Stimulated activated CD4-positive, alpha-beta T cell treated with anti-CD3 and anti-CD28 coated beads, Interleukin-1b, Interleukin-23, amount 100 ng/mL, for 4 hours (primary cell): Measurements from ENCODE around the gene TM6SF1.
"Not testable (repeated sequence)": the region's sequence is repeated elsewhere in the genome, so short reads cannot be mapped to it uniquely, and the experiment has no call there.

Source experiments
- DNase-seq, 2 donors: peaks; one replicate each; pipeline ENCODE4 v3.0.0-alpha.2; 2020; ENCODE audit warnings: low read depth in 2 of 2

The TM6SF1 gene

DNA sequence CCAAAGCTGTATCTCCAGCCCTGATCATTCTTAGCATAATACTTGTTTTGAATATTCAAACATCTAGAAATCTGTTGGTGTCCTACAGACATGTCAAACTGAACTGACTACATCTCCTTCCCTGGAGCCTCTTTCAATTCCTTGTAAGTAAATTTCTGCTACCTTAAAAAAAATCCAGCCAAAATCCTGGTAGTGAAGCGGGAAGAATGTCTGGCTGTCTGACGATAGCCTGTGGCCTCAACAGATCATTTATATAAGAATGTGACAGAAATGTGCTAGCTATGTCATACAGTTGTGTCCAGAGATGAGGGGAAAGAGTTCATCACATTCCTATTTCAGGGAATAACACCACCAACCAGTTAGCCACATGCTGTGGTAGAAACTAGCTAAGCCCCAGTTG lies 18.6 kb upstream of the TM6SF1 start:
- DNase-seq, result no peak

DNA sequence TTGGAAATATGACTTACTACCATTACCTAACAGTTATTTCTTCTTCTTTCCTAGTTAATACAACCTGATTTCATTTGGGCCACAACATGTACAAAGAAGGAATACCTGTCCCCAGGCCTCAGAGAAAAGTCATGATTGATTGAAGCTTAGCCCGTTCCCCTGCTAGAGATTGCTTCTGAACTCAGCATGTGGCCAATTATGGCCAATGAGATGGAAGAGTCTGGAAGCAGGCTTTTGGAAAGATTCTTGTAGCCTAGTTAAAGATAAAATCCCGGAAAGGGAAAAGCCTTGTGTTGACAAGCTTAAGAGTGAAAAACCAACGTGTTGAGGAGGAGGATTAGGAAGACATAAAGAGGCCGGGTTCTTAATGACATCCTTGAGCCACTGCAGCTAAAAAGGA lies 17.0 kb upstream of the TM6SF1 start:
- no peak for DNase-seq

DNA sequence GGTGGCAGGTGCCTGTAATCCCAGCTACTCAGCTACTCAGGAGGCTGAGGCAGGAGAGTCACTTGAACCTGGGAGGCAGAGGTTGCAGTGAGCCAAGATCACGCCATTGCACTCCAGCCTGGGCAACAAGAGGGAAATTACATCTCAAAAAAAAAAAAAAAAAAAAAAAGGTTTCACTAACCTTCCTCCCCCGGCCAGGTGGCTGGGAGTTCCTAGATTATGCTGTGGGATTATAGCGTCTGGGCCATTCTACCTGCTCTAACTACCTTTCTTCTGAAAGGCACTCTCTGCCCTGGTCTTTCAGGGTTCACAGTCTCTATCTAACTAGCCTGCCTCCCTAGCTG lies 15.5 kb upstream of the TM6SF1 start:
- not testable (repeated sequence) for DNase-seq

DNA sequence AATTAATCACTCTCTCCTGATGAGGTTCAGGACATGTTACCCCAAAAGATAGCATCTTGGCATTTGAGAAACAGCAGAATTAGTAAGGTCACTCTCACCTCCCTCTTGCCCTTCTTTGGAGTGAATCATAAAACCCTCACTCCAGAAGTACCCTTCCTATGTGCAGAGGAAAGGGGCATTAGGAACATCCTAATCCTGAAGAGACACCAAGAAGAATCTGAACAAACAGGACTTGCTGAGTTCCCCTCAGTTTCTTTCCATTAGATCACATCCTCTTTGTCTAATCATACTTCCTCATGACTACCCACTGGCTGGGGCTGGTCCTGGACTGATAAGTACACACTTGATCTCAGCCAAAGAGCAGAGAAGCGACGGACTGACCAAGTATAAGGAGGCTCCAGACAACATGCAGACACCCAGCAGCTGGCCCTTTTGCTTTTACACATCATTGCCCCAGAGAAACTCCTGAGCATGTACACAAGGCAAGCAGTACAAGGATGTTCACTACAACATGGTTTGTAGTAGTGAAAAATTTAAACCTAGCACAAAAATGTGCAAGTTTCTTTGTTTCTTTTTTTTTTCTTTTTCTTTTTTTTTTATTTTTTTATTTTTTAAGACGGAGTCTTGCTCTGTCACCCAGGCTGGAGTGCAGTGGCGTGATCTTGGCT lies 15.0 kb upstream of the TM6SF1 start:
- DNase-seq, result no peak

GRCh38 chr15:83094583-83094982 lies 12.9 kb upstream of the TM6SF1 start:
- no peak for DNase-seq

- DNase-seq, result no peak
Measured at GRCh38 chr15:83098079-83098478, 9.4 kb upstream of the TM6SF1 start.

DNA sequence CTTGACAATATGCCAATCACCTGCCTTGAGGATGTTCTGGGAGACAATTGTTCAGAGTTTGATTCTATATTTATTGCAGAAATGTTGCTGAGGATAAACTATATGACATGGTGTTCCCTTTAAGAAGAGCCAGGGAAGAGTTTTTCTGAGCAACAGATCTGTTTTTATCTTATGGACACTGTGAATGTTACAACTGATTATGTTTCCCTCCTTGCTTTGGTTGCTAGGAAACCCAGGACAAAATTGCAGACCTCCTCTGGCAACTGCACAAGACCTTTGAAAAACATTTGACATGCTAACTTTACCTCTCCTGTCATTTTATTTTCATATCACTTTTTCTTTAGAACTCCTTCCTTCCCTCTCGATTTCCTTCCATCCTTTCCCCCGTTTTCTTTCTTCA lies 8.2 kb upstream of the TM6SF1 start:
- DNase-seq, result no peak

DNA sequence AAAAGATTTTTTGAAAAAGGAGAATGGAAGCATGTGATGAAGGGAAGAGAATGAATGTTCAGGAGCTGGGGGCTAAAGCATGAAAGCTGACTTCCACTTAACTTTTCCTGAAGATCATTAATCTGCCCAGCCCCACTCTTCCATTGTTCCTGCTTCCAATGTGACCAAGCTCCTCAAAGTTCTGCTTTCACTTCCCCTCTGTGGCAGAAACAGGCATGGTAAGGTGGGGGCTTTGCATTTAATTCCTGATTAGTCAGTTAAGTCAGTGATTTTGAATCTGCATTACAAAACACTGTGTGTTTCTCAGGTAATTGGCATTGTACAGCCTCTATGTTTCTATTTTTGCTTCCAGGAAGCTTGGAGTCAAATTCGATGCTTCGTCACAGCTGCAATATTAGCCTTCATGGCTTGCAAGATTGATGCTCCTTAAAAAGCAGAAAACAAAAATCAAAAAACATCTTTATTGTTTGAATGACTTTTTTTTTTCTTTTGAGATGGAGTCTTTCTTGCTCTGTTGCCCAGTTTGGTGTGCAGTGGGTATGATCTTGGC lies 7.3 kb upstream of the TM6SF1 start:
- no peak for DNase-seq

- no peak for DNase-seq
Measured at GRCh38 chr15:83102346-83102745, 5.1 kb upstream of the TM6SF1 start.

- no peak for DNase-seq
Measured at GRCh38 chr15:83104141-83104540, 3.3 kb upstream of the TM6SF1 start.

GRCh38 chr15:83105440-83105839 lies 2.0 kb upstream of the TM6SF1 start:
- no peak for DNase-seq

- no peak for DNase-seq
Measured at GRCh38 chr15:83107841-83108181, 366 bp downstream of the TM6SF1 start.

GRCh38 chr15:83108266-83109219 lies 1.1 kb downstream of the TM6SF1 start:
- DNase-seq, result no peak

- DNase-seq, result no peak
Measured at GRCh38 chr15:83109532-83109931, 2.1 kb downstream of the TM6SF1 start.

GRCh38 chr15:83110381-83110780 lies 2.9 kb downstream of the TM6SF1 start:
- DNase-seq, result no peak

DNA sequence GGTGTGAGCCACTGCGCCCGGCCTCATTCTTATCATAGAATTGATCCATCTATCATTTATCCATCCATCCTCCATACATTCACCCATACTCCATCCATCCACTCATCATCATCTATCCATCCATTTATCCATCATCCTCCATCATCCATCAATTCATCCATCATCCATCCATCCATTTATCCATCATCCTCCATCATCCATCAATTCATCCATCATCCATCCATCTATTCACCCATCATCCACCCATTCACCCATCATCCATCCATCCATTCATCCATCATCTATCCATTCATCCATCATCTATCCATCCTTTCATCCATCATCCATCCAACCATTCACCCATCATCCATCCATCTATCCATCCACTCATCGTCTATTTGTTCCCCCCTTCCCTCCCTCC lies 3.7 kb downstream of the TM6SF1 start:
- no peak for DNase-seq

DNA sequence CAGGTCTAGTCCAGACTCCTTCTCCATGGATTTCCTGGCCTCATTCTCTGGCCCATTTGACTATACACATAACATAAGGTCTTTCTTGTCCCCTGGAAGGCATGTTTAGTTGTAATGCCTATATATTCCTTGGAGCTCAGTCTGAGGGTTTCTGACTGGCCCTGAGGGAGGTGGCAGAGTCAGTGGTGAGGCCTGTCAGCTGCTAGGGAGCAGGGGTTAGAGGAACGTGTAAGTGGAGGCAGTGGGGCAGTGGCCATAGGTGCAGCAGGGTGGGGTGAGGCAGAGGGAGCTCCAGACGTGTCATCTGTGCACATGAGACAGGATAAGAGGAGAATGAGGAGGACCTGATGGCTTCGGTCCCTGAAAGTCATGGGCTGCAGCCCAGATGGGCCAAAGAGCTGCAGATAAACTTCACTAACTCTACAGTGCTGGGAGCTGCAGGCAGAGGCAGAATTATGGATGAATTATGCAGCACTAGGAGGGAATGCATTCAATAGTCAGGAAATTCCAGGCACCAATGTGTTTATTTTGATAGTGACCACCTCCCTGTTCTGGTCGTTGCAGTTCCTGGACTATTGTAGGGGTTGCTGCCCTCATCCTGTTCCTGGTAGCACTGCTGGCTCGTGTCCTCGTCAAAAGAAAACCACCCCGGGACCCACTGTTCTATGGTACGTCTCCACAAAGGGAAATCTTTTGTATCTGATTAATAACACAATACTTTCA lies 4.9 kb downstream of the TM6SF1 start:
- no peak for DNase-seq

- DNase-seq, result no peak
Measured at GRCh38 chr15:83112956-83113299, 5.5 kb downstream of the TM6SF1 start.

DNA sequence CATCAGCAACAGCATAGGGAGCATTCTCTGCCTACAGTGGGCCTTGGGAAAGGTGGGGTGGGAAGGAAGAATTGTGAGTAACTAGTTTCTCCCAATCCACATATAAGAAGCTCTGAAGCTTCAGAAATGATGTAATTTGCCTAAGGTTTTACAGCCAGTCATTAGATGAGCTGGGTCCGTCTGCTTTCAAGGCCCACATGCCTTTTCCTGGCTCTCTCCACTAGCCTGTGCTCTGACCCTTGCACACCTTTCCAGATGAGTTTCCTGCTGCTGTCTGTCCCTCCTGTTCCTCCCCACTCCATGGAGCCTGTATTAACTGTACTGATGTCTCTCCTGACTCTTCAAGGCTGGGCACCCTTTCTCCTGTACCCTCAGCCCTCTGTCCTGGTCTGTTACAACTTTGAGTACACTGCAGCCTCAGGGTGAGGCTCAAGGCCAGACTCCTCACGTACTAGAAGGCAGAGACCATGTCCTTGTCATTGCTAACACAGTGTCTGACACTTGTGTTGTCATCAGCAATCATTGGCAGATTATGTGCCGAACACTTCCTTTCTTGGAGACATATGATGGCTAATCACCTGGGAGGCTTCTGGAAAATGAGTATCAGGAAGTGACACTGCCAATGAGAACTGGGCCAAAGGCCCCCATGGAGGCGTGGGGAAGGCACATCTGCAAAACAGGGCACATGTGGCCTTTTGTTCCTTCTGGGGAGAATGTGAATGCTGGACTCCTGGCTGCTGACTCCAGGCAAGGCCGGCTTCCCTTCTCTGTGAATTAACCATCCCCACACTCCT lies 6.6 kb downstream of the TM6SF1 start:
- no peak for DNase-seq

DNA sequence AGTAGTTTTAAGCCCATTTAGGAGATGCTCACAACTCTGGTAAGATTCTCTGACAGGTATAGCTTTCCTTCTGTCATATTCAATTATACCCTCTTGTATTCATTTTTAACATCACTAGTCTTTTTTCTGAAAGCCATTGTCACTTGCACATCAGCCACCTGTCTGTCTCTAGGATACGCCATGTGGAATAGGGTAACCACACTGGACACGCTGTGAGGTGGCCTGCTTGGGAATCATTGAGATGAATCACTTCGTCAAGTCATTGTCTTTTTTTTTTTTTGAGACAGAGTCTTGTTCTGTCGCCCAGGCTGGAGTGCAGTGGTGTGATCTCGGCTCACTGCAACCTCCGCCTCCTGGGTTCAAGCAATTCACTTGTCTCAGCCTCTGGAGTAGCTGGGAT lies 7.4 kb downstream of the TM6SF1 start:
- no peak for DNase-seq

DNA sequence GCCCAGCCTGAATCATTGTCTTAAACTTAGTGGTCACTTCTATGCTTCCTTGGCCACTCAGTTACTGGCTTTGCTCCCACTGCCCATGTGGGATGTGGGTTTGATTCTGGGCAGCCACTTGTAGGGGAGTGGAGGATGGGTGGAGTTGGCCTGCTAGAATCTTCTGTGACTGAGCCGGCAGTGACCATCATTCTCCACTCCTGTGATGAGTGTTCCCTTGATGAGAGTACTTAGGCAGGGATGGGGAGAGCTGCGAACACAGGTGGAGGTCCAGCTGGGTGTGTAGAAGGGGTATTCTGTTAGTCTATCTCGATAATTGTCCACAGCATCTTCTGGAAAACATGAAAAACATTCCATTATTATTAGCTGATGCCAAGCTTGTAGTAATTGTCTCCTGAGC lies 8.0 kb downstream of the TM6SF1 start:
- DNase-seq, result no peak
